Stimulated activated CD4-positive, alpha-beta T cell treated with anti-CD3 and anti-CD28 coated beads, Interleukin-15, amount 100 ng/mL, for 1 hour (primary cell): Measurements from ENCODE around the gene ETV5.

Source experiments
- DNase-seq, 2 donors: peaks; one replicate each; pipeline ENCODE4 v3.0.0-alpha.2; 2020; ENCODE audit warnings: low read depth in 1 of 2, low spot score in 1 of 2

The ETV5 gene

DNA sequence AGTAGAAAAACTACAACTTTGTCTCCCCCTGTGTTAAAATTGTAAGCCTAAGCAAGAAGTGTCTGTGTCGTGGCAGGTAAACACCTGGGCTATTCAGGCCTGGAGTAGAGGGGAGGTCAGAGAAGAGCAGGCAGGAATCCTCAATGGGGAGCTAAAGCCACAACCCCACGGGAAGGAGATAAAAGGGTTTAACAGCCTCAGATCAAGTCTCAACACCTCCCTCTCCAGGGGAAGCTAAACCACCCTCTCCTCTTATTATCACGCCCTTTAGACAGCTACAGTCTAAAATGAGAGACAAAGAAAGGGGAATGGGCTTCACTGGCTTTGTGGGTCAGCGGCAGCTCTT lies 11.6 kb downstream of the ETV5 start:
- no peak for DNase-seq

DNA sequence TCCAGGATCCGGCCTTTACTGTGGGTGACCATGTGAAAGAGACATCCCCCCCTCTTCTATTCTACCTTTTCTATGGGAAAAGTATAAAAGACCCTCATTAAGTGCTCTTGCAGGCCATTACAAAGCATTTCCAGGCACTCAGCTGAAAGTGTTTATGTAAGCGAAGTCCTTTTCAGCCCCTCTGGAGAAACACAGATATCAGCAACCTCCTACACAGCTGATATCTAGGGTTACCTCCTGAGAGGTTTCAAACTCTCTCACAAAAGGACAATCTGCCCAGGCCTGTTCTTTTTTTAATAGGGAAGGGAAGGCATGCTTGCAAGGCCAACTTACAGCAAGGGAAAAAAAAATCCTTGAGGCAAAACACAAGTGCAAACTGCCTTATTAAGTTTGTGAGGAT lies 12.6 kb downstream of the ETV5 start:
- no peak for DNase-seq

DNA sequence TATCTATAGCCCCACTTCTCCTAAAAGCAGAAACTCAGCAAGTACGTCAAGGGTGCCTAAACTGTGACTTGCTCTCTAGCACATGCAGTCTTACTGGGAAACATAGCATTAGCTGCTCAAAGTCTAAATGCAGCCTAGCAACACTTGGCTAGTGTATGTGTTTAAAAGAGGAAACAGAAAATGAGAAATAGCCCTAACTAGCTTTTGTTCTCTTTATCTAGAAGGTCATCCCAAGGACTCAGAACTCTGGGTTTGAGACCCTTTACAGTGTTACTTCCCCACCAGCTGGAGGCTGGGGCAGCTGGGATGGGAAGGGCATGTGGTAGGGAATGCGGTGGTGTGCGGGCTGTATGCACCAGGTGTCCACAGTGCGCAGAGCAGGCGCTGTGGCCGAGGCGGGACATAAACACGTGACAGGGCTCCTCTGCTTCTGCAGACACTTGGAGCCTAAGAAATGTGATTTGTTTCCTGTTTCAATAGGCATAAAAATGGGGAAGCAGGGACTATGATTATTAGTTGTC lies 13.3 kb downstream of the ETV5 start:
- DNase-seq = no peak

DNA sequence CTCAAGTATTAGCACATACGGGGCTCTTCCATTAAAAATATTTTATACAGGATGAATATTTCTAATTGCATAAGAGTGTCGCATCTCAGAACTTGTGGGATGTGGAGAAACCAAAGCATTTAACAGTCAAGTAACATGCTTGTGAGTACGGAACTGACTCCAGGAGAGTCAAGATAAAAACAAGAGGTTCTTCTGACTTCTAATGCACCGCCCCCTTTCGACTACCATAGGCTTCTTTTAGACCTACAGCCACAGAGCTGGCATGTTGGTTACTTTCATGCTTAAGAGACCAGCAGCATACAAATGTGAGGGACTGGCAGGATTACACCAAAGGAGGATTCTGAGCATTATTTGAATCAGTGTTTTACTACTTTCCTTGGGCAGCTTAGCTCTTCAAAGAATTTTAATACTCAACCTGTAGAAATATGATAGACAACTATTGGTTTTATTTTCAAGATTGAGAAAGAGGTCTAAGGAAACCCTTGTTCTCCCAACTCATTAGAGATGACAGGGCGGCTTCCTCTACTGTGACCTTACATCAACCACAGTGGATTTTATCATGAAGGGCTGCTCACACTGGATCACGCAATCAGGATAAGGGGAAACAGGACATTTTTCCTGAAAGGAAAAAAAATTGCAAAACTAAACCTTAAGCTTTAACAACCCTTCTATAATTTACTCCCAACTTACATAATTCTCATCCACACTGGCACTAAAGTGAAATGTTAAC lies 14.0 kb downstream of the ETV5 start:
- DNase-seq = no peak

DNA sequence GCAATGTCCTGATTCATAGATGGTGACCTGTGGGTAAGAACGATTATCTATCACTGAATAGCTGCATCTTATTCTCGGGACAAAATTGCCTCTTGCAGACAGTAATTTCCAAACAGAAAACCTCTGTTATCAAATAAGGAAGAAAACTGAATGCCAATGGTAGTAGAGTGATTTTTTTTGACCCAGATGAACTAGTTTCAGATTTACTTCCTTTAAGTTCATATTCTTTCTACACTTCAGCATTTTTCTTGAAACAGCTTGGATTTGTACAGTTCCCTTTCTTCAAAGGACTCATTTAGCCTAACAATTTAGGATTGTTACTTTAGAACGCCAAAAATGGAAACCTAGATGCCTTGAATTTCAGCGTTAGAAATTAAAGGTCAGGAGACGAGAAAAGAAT lies 14.6 kb downstream of the ETV5 start:
- no peak for DNase-seq

DNA sequence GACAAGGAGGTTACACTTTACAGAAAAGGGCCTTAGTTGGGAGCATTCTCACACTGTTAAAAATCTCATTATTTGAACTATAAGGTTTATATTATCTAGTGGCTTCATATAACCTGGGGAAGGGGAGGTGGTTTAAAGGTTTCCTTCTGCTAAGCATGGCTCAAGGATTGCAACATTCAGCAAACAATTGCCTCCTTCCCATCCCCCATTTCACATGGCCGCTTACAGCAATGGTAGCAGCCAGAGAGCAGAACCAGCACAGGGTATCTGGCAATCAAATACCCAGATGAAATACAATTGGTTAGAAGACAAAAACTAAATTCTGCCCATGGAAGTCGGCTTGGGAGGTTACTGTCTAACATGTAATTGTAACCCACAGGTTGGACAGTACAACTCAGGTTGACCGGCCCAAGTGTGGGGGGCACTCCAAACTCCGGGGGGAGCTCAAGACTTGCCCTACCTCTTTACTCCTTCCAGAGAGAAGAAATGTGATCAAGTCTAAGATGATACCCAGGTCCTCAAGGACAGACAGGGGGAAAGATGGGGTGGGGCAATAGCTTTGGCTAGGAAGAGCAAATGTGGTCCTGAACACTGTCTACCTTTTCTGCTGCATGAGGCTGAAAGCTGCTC lies 15.5 kb downstream of the ETV5 start:
- no peak for DNase-seq

DNA sequence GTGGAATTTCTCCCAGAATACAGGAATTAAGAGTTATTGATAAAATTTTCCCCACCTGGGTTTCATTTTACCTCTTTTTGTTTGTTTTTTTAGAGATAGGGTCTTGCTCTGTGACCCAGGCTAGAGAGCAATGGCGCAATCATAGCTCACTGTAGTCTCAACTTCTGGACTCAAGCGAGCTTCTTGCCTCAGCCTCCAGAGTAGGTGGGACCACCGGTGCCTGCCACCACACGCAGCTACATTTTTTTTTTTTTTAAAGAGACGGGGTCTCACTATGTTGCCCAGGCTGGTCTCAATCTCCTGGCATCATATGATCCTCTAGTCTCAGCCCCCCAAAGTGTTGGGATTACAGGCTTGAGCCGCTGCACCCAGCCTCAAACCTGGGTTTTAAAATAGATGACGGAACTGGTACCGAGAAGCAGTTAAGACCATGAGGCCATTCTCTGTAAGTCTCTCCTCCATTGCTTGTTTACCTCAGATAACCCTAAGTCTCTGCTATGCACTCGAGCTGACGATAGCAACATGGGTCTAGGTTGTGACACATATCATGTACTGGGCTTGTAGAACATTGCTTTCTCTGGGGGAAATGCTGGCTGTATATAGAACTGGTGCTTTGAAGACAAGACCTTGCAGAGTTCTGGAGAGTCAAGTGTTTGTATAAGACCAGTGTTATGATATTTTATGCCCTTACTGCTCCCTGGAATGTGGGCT lies 16.4 kb downstream of the ETV5 start:
- no peak for DNase-seq

DNA sequence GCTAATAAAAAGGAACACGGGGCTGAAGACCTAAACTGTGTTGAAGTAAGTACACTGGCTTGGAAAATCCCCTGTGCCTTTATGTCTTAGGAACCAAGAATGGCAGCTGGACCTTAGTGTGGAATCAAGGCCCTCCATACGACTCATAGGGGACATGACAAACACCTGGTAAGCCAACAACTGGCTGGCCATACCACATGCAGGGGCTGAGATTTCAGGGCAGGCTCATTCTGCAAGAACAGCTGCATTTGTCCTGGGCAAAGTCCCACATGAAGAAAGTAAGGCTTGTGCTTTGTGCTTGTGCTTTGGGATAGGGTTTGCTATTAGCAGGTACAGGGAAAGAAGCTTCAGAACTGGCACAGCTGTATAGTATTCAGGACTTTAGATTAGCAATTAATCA lies 18.0 kb downstream of the ETV5 start:
- DNase-seq = no peak

DNA sequence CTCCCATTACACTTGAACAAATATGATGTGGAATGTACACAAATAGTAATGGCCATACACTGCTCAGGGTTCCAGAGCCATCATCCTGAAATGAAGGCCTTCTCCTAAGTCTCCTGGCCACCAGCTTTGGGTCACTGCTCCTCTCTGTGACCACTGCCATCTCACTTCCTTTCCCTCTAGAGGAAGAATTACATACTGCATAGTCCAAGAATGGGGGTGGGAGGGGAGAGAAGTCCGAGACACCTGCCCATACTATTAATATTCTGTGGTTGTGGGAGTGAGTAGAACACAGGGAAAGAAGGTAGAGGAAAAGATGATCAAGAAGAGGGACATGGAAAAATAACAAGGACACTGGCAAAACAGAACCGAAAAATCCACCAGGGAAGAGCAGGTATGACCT lies 20.6 kb downstream of the ETV5 start:
- DNase-seq = no peak

DNA sequence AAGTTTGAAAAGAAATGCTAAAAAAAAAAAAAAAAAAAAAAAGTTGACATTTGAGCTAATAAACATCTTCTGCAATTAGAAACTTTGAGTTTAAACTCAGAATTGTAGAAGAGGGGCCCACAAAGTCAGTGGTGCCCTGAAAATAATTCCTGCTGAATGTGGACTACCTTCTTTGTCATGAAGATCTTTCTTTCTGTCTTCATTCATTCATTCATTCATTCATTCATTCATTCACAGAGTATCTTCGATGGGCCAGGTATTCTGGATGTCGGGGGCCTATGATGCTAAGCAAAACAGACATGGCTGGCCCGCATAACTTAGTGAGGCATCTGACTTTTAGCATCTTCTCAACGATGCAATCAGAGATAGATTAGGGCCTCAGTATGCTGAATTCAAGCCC lies 24.6 kb downstream of the ETV5 start:
- DNase-seq = no peak

DNA sequence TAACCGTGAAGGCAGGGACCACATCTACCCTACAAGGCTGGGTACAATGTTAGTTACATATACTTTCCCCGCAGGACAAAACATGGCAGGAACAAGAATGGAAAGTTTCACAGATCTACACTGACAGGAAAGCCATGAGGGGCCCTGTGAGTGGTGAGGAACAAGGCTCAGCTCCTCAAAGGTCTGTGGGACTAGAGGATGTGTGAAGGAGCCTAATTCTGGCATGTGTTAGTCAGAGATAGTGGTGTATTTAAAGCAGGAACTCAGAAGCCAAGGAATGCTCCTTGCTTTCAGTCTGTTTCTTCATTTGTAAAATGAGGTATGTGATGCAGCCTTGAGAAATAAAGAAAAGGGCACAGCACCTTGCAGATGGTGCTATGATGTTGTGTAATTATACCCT lies 25.1 kb downstream of the ETV5 start:
- DNase-seq = no peak

DNA sequence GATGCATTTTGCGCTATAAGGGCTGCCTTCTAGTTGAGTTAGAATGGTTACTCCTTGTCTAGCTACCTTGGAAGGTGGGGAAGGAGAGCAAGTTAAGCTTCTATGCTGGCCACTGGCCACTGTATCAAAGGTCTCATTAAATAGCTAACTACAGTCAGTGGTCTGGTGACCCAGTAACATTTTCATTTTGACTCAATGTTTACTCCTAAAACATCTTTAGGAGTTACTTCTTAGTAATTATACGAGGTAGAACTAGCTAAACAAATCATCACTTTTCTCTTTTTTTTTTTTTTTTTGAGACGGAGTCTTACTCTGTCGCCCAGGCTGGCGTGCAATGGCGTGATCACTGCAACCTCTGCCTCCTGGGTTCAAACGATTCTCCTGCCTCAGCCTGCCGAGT lies 26.7 kb downstream of the ETV5 start:
- no peak for DNase-seq

DNA sequence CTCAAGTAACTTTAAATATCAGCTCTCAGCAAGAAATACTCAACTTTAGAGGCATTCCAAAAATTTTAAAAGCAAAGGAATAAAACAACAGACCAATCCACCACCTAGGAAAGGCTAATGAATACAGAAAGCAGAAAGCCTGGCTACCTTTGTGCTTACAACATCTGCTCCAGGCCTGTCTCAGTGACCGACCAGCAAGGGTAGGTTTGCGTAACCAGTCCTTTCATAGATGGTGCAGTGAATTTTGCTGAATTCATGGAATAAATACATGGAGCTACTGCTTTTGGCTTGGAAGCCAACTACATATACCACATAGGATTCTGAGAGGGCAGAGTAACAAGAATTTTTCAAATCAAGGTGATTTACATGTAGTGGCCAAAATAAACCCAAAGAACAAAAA lies 27.2 kb downstream of the ETV5 start:
- no peak for DNase-seq

DNA sequence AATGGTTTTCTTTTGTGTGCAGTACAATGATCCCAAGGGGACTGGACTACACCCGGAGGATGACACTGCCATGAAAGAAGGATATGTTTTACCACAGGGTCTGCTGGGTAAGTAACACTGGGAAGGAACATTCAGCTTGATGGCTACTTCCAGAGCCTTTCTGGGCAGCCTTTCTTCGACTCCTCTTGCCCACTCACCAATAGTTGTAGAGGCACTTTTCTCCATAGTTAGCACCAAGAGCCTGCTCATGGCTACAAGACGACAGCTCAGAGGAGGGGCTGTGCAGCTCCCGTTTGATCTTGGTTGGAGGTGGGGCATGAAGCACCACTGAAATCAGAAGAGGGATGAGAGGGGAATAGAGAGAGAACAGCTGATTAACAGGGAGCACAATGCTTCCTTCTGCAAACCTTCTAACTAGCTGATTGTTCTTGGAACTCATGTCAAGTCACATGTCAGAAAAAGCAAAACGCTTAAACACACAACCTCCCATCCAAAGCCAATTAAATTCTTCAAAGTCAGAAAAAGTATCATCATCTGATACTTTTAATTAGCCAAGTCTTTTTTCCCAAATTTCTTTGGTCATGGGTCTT lies 27.9 kb downstream of the ETV5 start:
- no peak for DNase-seq

DNA sequence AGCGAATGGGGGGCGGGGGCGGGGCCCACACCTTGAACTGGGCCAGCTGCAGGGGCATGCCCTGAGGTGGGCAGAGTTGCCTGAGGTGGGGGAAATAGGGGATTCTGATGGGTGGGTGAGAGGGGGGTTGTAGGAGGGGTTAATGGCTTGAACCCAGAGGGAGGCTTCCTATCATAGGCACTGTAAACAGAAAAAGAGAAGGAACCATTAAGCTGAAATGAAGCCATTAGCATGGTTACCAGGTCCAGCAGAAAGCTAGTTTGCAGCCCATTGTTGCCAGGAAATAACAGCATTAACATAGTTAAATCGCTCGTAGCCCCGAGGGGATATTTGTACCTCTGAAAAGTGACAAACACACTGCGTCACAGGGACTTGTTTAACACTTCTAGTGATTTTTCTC lies 29.0 kb downstream of the ETV5 start:
- no peak for DNase-seq

DNA sequence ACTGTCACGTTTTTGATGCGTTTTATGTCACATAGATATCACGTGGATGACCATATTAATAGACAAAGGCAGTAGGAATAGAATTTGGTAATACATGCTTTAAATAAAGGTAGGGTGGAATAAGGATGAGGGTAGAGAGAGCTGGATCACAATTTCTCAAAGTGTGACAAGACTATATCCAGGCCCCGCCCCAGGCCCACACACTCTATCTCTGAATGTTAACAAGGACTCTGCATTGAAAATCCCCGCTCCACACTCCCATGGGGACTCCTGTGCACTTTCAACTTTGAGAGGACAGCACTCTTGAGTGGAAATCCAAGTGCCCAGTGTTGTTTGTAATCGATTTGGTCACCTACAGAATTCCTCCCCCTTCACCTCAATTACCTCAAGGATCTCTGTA lies 31.4 kb downstream of the ETV5 start:
- DNase-seq = no peak

DNA sequence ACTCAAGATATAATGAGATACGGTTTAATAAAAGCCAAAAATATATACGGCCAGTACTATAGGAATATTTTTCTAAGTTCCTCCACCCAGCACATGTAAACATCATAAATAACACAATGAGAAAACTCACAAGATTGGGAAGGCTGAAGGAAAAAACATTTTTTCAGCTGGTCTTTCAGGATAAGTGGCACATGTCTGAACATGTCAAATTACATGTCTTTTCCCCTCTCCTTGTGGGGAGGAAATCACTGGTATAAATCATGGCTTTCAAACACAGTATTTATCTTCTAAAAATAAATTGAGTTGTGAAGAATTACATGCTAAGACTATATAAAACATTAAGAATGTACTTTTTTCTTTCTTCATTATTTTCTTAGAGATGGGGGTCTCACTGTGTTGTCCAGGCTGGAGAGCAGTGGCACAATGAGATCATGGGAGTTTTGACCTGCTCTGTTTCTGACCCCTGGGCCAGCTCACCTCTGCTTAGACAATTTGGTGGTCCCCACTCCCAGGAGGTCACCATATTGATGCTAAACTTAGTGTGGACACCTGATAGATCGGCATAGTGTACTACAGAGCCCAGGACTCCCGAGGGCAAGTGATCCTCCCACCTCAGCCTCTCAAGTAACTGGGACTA lies 32.8 kb downstream of the ETV5 start:
- DNase-seq = no peak

DNA sequence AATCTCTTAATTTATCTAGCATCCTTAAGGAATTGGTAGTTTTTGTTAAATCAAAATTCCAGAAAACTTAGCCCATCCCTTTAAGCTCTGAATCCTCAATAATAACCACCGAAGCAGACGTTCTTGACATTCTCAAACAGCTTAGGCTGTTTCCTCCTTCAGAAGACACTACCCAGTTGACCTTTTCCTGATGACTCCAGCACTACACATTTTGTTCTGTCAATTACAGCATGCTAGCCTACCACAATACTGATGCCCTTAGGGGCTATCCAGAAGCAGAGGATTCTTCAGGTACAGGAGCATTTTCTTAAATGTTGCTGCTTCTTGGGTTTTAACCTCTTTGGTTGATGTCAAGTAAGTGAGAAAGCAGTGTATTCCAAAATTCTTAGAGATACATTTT lies 33.4 kb downstream of the ETV5 start:
- DNase-seq = no peak

DNA sequence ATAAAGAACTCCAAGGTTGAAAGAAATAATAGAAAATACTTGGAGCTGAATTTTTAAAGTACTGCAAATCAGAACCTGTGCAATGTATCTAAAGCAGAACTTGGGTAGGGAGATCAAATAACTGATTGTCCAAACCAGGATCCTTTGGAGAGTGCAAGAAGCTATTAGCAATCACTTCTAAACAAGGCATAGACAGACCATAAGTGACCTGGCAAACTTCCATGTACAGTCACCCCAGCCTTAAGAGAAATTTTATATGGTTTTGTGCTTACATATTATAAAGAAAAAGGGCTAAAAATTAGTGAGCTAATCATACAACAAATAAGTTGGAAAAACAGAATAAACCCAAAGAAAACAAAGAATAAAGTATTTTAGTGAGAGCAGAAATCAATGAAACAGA lies 35.2 kb downstream of the ETV5 start:
- DNase-seq = no peak

DNA sequence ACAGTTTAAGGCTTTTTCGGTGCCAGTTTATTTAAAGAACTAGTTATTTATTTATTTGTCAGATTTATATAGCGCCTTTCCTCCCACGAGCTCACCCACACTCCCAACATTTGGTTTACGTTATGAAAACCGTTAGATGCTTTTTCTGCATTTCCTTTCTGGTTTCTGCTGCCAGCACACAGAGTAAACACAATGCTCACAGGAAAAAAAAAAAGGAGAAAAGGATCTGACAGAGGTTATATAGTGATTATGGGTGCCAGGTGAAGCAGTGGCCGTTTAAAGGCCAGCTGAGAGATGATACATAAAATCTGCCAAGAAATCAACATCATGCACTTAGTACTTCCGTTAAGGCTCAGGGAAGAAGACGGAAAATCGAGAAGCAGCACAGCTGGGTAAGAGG lies 37.9 kb downstream of the ETV5 start:
- no peak for DNase-seq

DNA sequence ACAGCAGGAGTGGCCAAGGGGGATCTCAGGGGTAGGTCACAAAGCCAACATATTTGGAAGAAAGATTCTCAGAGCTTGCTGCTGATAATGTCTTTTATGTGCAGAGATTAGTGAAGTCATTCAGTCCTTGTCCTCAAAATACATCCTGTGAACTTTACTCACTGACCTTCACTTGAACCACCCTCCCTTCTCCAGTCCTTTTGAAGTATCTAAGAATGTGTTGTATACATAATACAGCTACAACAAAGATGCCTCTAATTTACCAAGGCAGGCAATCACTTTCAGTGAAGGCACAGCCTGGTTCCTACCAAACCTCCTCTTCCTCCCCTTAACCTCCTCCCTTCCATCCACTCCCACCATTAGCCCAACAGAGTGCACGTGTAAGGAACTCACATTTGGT lies 38.3 kb downstream of the ETV5 start:
- DNase-seq = no peak

DNA sequence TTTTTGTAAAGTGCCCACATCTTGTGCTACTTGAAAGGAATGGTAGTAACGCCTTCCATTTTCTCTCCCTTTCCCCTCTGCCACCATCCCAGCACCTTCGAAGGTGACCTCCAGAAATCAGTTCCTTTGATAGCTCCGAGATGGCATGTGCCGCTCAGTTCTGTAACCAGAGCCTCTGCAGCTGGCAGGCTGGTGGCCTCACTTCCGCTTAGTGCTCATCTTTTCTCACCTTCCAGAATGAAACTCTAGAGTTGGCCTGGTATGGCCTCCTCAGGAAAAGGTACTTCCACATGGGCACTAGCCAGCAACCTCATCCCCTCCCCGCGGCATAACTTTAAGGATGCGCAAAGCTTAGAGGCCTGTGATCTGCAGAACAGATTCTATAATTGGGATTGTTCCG lies 38.8 kb downstream of the ETV5 start:
- DNase-seq = no peak
